Progenitor cell of endocrine pancreas (in vitro differentiated cells): ENCODE data around the gene POU6F2. TPM values are rescaled to one million over a fixed set of nuclear protein-coding genes. Genes with fewer than 3 reads are reported as not detected.

Experiments
- DNase-seq: peaks from one replicate; pipeline ENCODE4 v3.0.0; 2021; ENCODE audit warnings: low spot score; ENCODE audit not compliant: unreplicated experiment
- H3K27ac Mint-ChIP-seq: 2 replicates; pipeline ENCODE4 v1.8.0; 2021; ENCODE audit warnings: mild to moderate bottlenecking, moderate library complexity, mixed read lengths
- H3K27me3 Mint-ChIP-seq: 2 replicates; pipeline ENCODE4 v1.8.0; 2021; ENCODE audit warnings: mixed read lengths
- H3K36me3 Mint-ChIP-seq: 2 replicates; pipeline ENCODE4 v1.8.0; 2022; ENCODE audit warnings: mixed read lengths; ENCODE audit not compliant: insufficient read depth
- H3K4me1 Mint-ChIP-seq: 2 replicates; pipeline ENCODE4 v1.8.0; 2021; ENCODE audit warnings: low read depth, mixed read lengths
- H3K4me3 Mint-ChIP-seq: 2 replicates; pipeline ENCODE4 v1.8.0; 2021; ENCODE audit warnings: low read depth, mild to moderate bottlenecking, moderate library complexity, mixed read lengths
- H3K9me3 Mint-ChIP-seq: 2 replicates; pipeline ENCODE4 v1.8.0; 2021; ENCODE audit warnings: low read depth, mixed read lengths
- total RNA-seq: library from RNA; stranded (reverse); gene quantifications from 2 replicates; pipeline ENCODE4 v1.2.1, GENCODE V29; 2021
- TF ChIP-seq, protein P1 (sequence below): fragments of 200-600 bp; sonication (generic); IDR thresholded peaks from one replicate; pipeline ENCODE4 v1.5.0; 2021; ENCODE audit warnings: antibody characterized with exemption, mild to moderate bottlenecking; ENCODE audit not compliant: unreplicated experiment

The POU6F2 gene
- total RNA-seq, 1 donor from 2014 or later = 5.6 TPM

- no peaks in the 10 kb centered on the region for H3K4me1 Mint-ChIP-seq
- no peaks in the 10 kb centered on the region for H3K36me3 Mint-ChIP-seq
- no peaks in the 10 kb centered on the region for H3K9me3 Mint-ChIP-seq
- TF ChIP-seq, protein P1, sequence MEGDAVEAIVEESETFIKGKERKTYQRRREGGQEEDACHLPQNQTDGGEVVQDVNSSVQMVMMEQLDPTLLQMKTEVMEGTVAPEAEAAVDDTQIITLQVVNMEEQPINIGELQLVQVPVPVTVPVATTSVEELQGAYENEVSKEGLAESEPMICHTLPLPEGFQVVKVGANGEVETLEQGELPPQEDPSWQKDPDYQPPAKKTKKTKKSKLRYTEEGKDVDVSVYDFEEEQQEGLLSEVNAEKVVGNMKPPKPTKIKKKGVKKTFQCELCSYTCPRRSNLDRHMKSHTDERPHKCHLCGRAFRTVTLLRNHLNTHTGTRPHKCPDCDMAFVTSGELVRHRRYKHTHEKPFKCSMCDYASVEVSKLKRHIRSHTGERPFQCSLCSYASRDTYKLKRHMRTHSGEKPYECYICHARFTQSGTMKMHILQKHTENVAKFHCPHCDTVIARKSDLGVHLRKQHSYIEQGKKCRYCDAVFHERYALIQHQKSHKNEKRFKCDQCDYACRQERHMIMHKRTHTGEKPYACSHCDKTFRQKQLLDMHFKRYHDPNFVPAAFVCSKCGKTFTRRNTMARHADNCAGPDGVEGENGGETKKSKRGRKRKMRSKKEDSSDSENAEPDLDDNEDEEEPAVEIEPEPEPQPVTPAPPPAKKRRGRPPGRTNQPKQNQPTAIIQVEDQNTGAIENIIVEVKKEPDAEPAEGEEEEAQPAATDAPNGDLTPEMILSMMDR = no peak
- no peak overlapping the region for H3K27ac Mint-ChIP-seq
- no peak overlapping the region for H3K4me3 Mint-ChIP-seq
- no peak for DNase-seq
- peaks cover 3% of the 10 kb centered on the region for H3K27me3 Mint-ChIP-seq
These were observed 361.0 kb downstream of the POU6F2 start for GRCh38 chr7:39338716-39339115.

DNA sequence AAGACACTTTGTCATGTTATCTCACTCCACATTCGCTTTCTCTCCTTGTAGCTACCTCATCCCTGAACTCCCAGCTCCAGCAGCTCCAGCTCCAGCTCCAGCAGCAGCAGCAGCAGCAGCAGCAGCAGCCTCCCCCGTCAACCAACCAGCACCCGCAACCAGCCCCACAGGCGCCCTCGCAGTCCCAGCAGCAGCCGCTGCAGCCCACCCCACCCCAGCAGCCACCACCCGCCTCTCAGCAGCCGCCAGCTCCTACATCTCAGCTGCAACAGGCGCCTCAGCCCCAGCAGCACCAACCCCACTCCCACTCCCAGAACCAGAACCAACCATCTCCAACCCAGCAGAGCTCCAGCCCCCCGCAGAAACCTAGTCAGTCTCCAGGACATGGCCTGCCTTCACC lies 361.9 kb downstream of the POU6F2 start:
- H3K27ac Mint-ChIP-seq = no peak overlapping the region
- TF ChIP-seq, protein P1 = no peak
- H3K4me1 Mint-ChIP-seq = no peaks in the 10 kb centered on the region
- H3K36me3 Mint-ChIP-seq = no peaks in the 10 kb centered on the region
- no peak overlapping the region for H3K4me3 Mint-ChIP-seq
- peaks cover 3% of the 10 kb centered on the region for H3K27me3 Mint-ChIP-seq
- DNase-seq = no peak
- H3K9me3 Mint-ChIP-seq = no peaks in the 10 kb centered on the region

GRCh38 chr7:39341083-39341482 lies 363.4 kb downstream of the POU6F2 start:
- TF ChIP-seq, protein P1 = no peak
- no peak for DNase-seq
- no peaks in the 10 kb centered on the region for H3K4me1 Mint-ChIP-seq
- H3K27ac Mint-ChIP-seq = no peak overlapping the region
- peaks cover 3% of the 10 kb centered on the region for H3K27me3 Mint-ChIP-seq
- H3K9me3 Mint-ChIP-seq = no peaks in the 10 kb centered on the region
- H3K36me3 Mint-ChIP-seq = no peaks in the 10 kb centered on the region
- H3K4me3 Mint-ChIP-seq = no peak overlapping the region

DNA sequence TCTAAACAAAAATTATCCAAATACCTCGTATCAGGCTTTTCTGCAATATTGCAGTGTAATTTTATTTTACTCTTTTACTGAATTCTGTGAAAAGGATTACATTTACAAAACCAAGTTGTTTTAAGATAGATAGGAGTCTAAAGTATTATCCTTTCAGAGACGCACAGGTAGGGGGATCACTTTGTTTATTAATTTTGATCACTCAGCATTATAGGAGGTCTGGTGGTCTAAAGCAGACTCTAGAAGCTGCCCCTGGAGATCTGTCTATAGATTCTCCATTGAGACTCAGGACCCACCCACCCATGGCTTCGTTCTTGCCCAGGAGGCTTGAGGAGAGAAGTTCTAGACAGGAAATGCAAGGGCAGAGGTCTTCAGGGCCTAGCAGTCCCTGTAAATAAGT lies 365.1 kb downstream of the POU6F2 start:
- DNase-seq = no peak
- Mint-ChIP-seq H3K4me1 (no peaks in the 10 kb centered on the region), H3K4me3 (no peak overlapping the region), H3K36me3 (no peaks in the 10 kb centered on the region), H3K9me3 (no peaks in the 10 kb centered on the region), H3K27me3 (no peaks in the 10 kb centered on the region), H3K27ac (no peak overlapping the region)
- TF ChIP-seq, protein P1 = no peak

GRCh38 chr7:39349452-39350123 lies 371.9 kb downstream of the POU6F2 start:
- peaks cover 13% of the 10 kb centered on the region for H3K4me1 Mint-ChIP-seq
- TF ChIP-seq, protein P1 = no peak
- H3K9me3 Mint-ChIP-seq = no peaks in the 10 kb centered on the region
- no peak overlapping the region for H3K4me3 Mint-ChIP-seq
- DNase-seq = no peak
- no peaks in the 10 kb centered on the region for H3K36me3 Mint-ChIP-seq
- no peak overlapping the region for H3K27ac Mint-ChIP-seq
- no peaks in the 10 kb centered on the region for H3K27me3 Mint-ChIP-seq
